Heart right ventricle (tissue), 16 donors: ENCODE measurements around the gene CUBN. TPM values are rescaled to one million over a fixed set of nuclear protein-coding genes. Genes with fewer than 3 reads are reported as not detected.

Experiments used
- ATAC-seq, 8 donors: fragments of 200-7000 bp; cut with Tn5 transposase; one replicate each; pipeline ENCODE4 v1.9.1; 2020; ENCODE audit warnings: mild to moderate bottlenecking in 8 of 8, moderate library complexity in 8 of 8, moderate number of reproducible peaks in 1 of 8
- DNase-seq, 2 donors: peaks; one replicate each; pipeline ENCODE4 v3.0.0-alpha.2; 2020
- H3K27ac ChIP-seq, 10 donors: fragments of 200-600 bp; sonication (generic) in 2 of 10; one replicate each; pipeline versions ENCODE4 v1.5.0 to v1.8.0; 2020 to 2022; ENCODE audit warnings: mild to moderate bottlenecking in 3 of 10
- H3K27me3 ChIP-seq, 7 donors: fragments of 200-600 bp; one replicate each; pipeline ENCODE4 v1.8.0; 2021 to 2022; ENCODE audit warnings: mild to moderate bottlenecking in 2 of 7
- H3K36me3 ChIP-seq, 9 donors: fragments of 200-600 bp; sonication (generic) in 1 of 9; one replicate each; pipeline versions ENCODE4 v1.5.0 to v1.8.0; 2020 to 2022; ENCODE audit warnings: mild to moderate bottlenecking in 2 of 9
- H3K4me1 ChIP-seq, 9 donors: fragments of 200-600 bp; sonication (generic) in 1 of 9; one replicate each; pipeline versions ENCODE4 v1.5.0 to v1.8.0; 2020 to 2022; ENCODE audit warnings: mild to moderate bottlenecking in 4 of 9
- H3K4me3 ChIP-seq, 10 donors: fragments of 200-600 bp; sonication (generic) in 2 of 10; one replicate each; pipeline versions ENCODE4 v1.5.0 to v1.8.0; 2020 to 2022; ENCODE audit warnings: mild to moderate bottlenecking in 7 of 10, moderate library complexity in 2 of 10
- H3K9me3 ChIP-seq, 11 donors: fragments of 200-600 bp in 10 of 11; sonication (generic) in 2 of 11; one replicate each; pipeline versions ENCODE4 v1.5.0 to v1.8.0; 2013 to 2022; ENCODE audit warnings: mild to moderate bottlenecking in 2 of 11, control low read depth in 1 of 11, moderate library complexity in 1 of 11
- WGBS, 2 donors: extraction: QIAGEN DNeasy Blood & Tissue Kit; methylation state at CpG; one replicate each; pipeline ENCODE4 v1.1.7; 2013; ENCODE audit warnings: inconsistent platforms in 1 of 2; 5-methylcytosine and 5-hydroxymethylcytosine counted together
- intact Hi-C, 10 donors: fragments of 100-400 bp; cut with DNase I; formaldehyde crosslinking; loops; one replicate each; pipeline versions ENCODE4 v1.11.1 to v1.14.2; 2022
- polyA plus RNA-seq, 2 donors: library from polyadenylated mRNA; stranded (reverse); fragments of 200-250 nt; gene quantifications; one replicate each; pipeline ENCODE4 v1.2.3, GENCODE V29; 2013
- total RNA-seq, 10 donors: library from RNA; stranded (reverse); fragmentation: NEBNext Ultra II Directional in 3 of 10; extraction: Animal tissue kit (Norgen Biotek cat#: 25700) in 3 of 10; gene quantifications; one replicate each; pipeline versions ENCODE4 v1.2.1 to v1.2.4, GENCODE V29; 2021 to 2023
- TF ChIP-seq, protein P1 (sequence below), 9 donors: fragments of 200-600 bp; sonication (generic) in 2 of 9; IDR thresholded peaks; one replicate each; pipeline versions ENCODE4 v1.5.0 to v1.8.0; 2021 to 2022; ENCODE audit warnings: antibody characterized with exemption in 9 of 9, mild to moderate bottlenecking in 5 of 9, moderate library complexity in 1 of 9
- donor health status: Arrhythmogenic right ventricular cardiomyopathy.
- donor health status: ischemic (EF 13 %, LVEDD 7.1; RV severe dilation, severe dysfunction).
- donor health status: healthy with polysubstance abuse.
- donor health status: DM: no; HTN: yes; CAD: no.
- donor health status: DM: no; HTN: no; CAD: no.
- donor health status: ischemic (EF 25% LVEDD 6.9; RV normal size, moderate dysfunction).
- donor health status: ischemic (EF 25% LVEDD 5.7; RV mildly dilated, moderate dysfunction).
- donor health status: healthy.
- donor health status: DM: yes; HTN: yes; CAD: no.
- donor health status: Ischemic cardiomyopathy.
- donor health status: ischemic (EF 35%, LVEDD 5.7; RV mildly dilated, moderate dysfunction).
- donor health status: nonischemic (EF 11% LVEDD 7.7; RV severe dilation, severe dysfunction).
- donor health status: DM: yes; HTN: yes; CAD: no.
- donor health status: PGD.
- donor health status: ischemic (EF 29% LVEDD 5.4; RV normal size, mild dysfunction).
- donor health status: nonischemic (EF 23%, LVEDD 6.1; RV moderate dilation, normal function).

Gene CUBN
- total and polyA plus RNA-seq, 12 donors, result 0.13 to 1.2 (median 0.42) TPM

DNA sequence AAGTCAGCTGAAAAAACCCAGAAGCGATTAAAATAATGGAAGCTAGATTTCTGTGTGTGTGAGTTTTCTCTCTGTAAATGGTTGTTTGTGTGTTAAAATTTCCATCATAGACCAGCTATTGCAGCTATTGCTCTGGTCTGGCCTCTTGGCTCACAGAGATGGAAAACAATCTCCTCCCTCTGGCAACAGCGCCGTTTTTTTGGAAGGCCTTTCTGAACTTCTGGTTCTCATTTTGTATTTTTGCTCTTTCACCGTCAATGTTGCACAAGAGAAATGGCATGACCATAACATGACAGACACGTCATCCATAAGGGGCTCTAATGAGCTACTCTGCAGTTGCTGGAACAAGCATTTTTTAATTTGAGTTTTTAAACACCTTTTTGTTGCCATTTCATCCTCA is 91.0 kb downstream of the CUBN start:
- intact Hi-C loops, result no loop called here

DNA sequence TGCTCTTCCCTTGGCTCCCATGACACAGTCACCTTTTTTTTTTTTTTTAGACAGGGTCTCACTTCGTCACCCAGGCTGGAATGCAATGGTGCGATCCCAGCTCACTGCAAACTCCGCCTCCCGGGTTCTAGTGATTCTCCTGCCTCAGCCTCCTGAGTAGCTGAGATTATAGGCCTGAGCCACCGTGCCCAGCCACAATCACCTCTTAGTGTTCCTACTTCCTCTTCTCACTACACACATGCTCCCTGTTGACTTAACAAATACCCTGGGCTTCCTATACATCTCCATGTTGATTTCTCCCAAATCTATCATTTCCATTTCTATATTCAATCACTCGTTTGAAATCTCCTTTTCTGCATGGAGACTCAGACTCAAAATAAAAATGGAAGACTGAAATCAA is 91.7 kb downstream of the CUBN start:
- 84 to 95% methylated on average over 6 of the region's 6 CpGs for WGBS, 2 donors
- ATAC-seq, result peak in 1 of 8 donors; percentile 8
- TF ChIP-seq, protein P1, sequence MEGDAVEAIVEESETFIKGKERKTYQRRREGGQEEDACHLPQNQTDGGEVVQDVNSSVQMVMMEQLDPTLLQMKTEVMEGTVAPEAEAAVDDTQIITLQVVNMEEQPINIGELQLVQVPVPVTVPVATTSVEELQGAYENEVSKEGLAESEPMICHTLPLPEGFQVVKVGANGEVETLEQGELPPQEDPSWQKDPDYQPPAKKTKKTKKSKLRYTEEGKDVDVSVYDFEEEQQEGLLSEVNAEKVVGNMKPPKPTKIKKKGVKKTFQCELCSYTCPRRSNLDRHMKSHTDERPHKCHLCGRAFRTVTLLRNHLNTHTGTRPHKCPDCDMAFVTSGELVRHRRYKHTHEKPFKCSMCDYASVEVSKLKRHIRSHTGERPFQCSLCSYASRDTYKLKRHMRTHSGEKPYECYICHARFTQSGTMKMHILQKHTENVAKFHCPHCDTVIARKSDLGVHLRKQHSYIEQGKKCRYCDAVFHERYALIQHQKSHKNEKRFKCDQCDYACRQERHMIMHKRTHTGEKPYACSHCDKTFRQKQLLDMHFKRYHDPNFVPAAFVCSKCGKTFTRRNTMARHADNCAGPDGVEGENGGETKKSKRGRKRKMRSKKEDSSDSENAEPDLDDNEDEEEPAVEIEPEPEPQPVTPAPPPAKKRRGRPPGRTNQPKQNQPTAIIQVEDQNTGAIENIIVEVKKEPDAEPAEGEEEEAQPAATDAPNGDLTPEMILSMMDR (IDR thresholded peaks at IDR 0.05), result no peak
- Histone ChIP-seq H3K4me3 (no peak overlapping the region), H3K36me3 (no peaks in the 10 kb centered on the region), H3K9me3 (no peaks in the 10 kb centered on the region), H3K27me3 (no peaks in the 10 kb centered on the region), H3K27ac (peak overlapping the region in 8 of 10 donors; percentile 14 to 69 (median 54)), H3K4me1 (peaks cover 0 to 22% (median 0%) of the 10 kb centered on the region in 9 donors)
- intact Hi-C loops, result no loop called here
- no peak for DNase-seq

More for the DNA sequence above, 91.0 kb downstream of the CUBN start:
- Histone ChIP-seq H3K9me3 (no peaks in the 10 kb centered on the region), H3K36me3 (no peaks in the 10 kb centered on the region), H3K4me3 (no peak overlapping the region), H3K27ac (peak overlapping the region in 9 of 10 donors; percentile 31 to 69 (median 54)), H3K4me1 (peaks cover 0 to 15% (median 0%) of the 10 kb centered on the region in 9 donors), H3K27me3 (no peaks in the 10 kb centered on the region)
- ATAC-seq (peak in 7 of 8 donors; percentile 75 to 90 (median 85)), DNase-seq (peak; percentile 21 to 61)
- WGBS, 2 donors, result 72 to 83% methylated on average over 5 of the region's 5 CpGs
- TF ChIP-seq, protein P1 (IDR thresholded peaks at IDR 0.05), result no peak

GRCh38 chr10:17035446-17035845 is 94.2 kb downstream of the CUBN start:
- TF ChIP-seq, protein P1 (IDR thresholded peaks at IDR 0.05), result no peak
- intact Hi-C loops, result no loop called here
- H3K27me3 ChIP-seq, result no peaks in the 10 kb centered on the region
- H3K36me3 ChIP-seq, result no peaks in the 10 kb centered on the region
- H3K27ac ChIP-seq, result no peak overlapping the region
- H3K9me3 ChIP-seq, result no peaks in the 10 kb centered on the region
- DNase-seq (no peak), ATAC-seq (no peak)
- H3K4me1 ChIP-seq, result peaks cover 0 to 40% (median 7%) of the 10 kb centered on the region in 9 donors
- WGBS, 2 donors, result 94 to 95% methylated on average over 1 of the region's 1 CpG
- no peak overlapping the region for H3K4me3 ChIP-seq

DNA sequence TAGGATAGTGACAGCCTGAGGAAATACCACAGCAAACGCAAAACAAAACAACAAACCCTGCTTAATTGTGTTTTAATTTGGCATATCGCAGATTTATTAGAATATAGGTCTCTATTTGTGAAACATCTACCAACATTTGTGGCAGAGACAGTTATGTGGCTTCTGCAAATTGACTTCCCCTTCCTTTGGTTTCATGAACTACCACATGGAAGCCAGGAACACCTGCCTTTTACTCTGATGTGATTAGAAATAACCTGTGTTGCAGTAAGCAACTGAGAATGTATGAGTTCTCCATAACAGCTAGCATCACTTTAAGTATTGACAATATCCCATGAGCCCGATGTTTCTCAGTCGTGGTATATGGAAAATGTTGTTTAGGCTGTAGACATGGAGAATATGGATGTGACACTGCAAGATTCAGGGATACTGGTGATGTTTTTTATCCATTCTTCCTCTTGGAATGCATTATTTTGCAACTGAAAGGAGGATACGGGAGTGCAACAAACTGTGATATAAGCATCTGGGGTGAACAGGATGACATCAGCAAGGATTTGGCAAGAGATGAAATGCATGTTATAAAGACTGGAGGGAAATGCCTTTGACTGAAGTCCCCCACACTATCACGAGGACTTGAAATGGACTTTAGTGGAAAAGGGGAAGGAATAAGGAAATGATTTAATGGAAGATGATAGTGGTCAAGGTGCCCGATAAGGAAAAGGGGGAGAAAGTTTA is 95.9 kb downstream of the CUBN start:
- Histone ChIP-seq H3K4me3 (no peak overlapping the region), H3K27me3 (no peaks in the 10 kb centered on the region), H3K4me1 (peaks cover 0 to 58% (median 24%) of the 10 kb centered on the region in 9 donors), H3K36me3 (no peaks in the 10 kb centered on the region), H3K27ac (no peak overlapping the region), H3K9me3 (no peaks in the 10 kb centered on the region)
- no peak for DNase-seq
- WGBS, 2 donors, result 77% methylated on average over 7 of the region's 7 CpGs
- TF ChIP-seq, protein P1 (IDR thresholded peaks at IDR 0.05), result no peak
- intact Hi-C loops, result no loop called here
- ATAC-seq, result no peak
